ENCODE data around the gene KRT27. TPM values are rescaled to one million over a fixed set of nuclear protein-coding genes. Genes with fewer than 3 reads are reported as not detected.

Gene KRT27
- total and polyA plus RNA-seq, 10 of the 15 experiments (the other 5 are each of a cell fraction or from before 2014, with no cell fraction given), result not detected

DNA sequence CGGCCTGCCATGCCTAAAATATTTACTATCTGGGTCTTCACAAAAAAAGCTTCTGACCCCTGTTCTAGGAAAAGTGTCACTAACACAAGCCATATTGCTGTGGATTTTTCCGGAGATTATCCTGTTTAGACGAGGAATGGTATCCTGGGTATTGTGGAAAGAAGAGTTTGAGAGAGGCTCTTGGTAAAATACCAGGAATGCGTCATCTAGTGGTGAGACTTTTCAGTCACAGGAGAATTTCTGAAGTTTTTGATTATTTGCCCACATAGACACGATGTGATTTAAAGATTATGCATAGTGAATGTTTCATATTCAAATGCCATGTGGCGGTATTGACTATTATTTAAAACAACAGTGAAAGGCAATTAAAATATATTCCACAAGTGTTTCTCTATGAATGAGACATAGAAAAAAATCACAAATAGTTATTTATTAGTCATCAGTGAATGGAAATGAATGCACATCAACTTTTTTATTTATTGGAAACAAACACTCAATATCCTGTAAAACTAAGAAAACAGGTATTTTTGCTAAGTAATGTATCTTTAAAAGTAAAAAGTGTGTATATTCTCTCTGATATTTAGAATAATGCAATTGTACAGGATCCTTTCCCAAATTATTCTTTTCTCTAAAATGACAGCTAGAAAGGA is 9.6 kb upstream of the KRT27 start:
- Histone ChIP-seq H3K4me3 (no peak overlapping the region), H3K9ac (ENCODE audit: control insufficient read depth, insufficient read depth, low read length) (no peak overlapping the region), H3K27ac (ENCODE audit: control insufficient read depth, insufficient read depth) (no peak overlapping the region), H4K20me1 (ENCODE audit: control insufficient read depth, insufficient read depth) (no peaks in the 10 kb centered on the region), H3K4me2 (ENCODE audit: control insufficient read depth, insufficient read depth) (no peak overlapping the region), H3K9me3 (replicated peaks; ENCODE audit: control insufficient read depth, insufficient read depth, low read length) (no peaks in the 10 kb centered on the region), H3K27me3 (replicated peaks in 1 of 2; ENCODE audit: control insufficient read depth in 2 of 2, insufficient read depth in 2 of 2, low read length in 1 of 2) (peaks cover 2 to 7% of the 10 kb centered on the region in 2 experiments; a peak in 1 of 4 replicates), H3K79me2 (ENCODE audit: control insufficient read depth, insufficient read depth, low read length) (no peaks in the 10 kb centered on the region), H2AFZ (ENCODE audit: control insufficient read depth, low read depth, low read length) (no peak overlapping the region), H3K36me3 (ENCODE audit: control insufficient read depth in 2 of 2, insufficient read depth in 2 of 2, low read length in 1 of 2) (no peaks in the 10 kb centered on the region), H3K4me1 (ENCODE audit: control insufficient read depth, insufficient read depth, low read length) (no peaks in the 10 kb centered on the region)
- CTCF ChIA-PET, result interaction anchor here (0.8 to 4.3 kb wide), 18 partner anchors 9 to 176 kb away, joined by 3 to 43 read pairs (median 3); partner anchors contain the start of gene SMARCE1
- BruUV-seq (replicated peaks), result no TSS peak
- in situ Hi-C loops (cut with MboI) (no loop called here), intact Hi-C loops (cut with micrococcal nuclease; ENCODE audit: unreplicated experiment) (loop anchor here (2.0 to 10.0 kb wide), 2 partner anchors 171 to 247 kb away; no protein-coding TSS in a partner anchor)
- DNase-seq (ENCODE audit: low read depth, low spot score) (no peak), FAIRE-seq (no peak), ATAC-seq (peak; percentile 44; the same call in 1 of the 3 replicates)
- POLR2A ChIA-PET, result interaction anchor here (0.6 to 1.3 kb wide), 4 partner anchors 167 to 236 kb away, joined by 3 read pairs; no protein-coding TSS in a partner anchor
- SMC1A ChIA-PET (ENCODE audit: uncharacterized antibody, unreplicated experiment), result interaction anchor here (0.7 to 3.2 kb wide), 19 partner anchors 8 to 260 kb away, joined by 3 to 28 read pairs (median 4); no protein-coding TSS in a partner anchor
- 21% methylated on average over 6 of the region's 6 CpGs for WGBS (ENCODE audit: insufficient coverage, insufficient replicate concordance, low lambda C conversion rate, missing lambda C conversion rate)
- RAD21 ChIA-PET (ENCODE audit: unreplicated experiment), result interaction anchor here (0.8 to 3.7 kb wide), 9 partner anchors 10 to 177 kb away, joined by 3 to 18 read pairs (median 4); partner anchors contain the start of gene SMARCE1
- TF ChIP-seq CHD2 (IDR thresholded peaks at IDR 0.05; ENCODE audit: borderline replicate concordance, low read depth, low read length) (no peak), ZSCAN29 (IDR thresholded peaks at IDR 0.05) (peak; percentile 97), ZBED1 (IDR thresholded peaks at IDR 0.05; ENCODE audit: borderline replicate concordance) (no peak), SRF (IDR thresholded peaks at IDR 0.05; ENCODE audit: low read depth in 2 of 2, low read length in 2 of 2) (no peak), POU2F2 (IDR thresholded peaks at IDR 0.05; ENCODE audit: borderline replicate concordance, low read depth, low read length) (no peak), TCF3 (IDR thresholded peaks at IDR 0.05; ENCODE audit: borderline replicate concordance, insufficient read depth, low read depth, low read length) (no peak), MYC (IDR thresholded peaks at IDR 0.05; ENCODE audit: insufficient read depth, insufficient read length, insufficient replicate concordance, low read length, severe bottlenecking) (no peak), NR2F1 (conservative IDR thresholded peaks at IDR 0.05) (no peak), ETV6 (conservative IDR thresholded peaks at IDR 0.05 in 1 of 2, IDR thresholded peaks at IDR 0.05 in 1 of 2; ENCODE audit: borderline replicate concordance in 1 of 2, low read depth in 1 of 2) (no peak), SIN3A (IDR thresholded peaks at IDR 0.05; ENCODE audit: low read depth, low read length) (no peak), ASH2L (IDR thresholded peaks at IDR 0.05; ENCODE audit: borderline replicate concordance, low read depth) (no peak), RAD21 (IDR thresholded peaks at IDR 0.05; ENCODE audit: insufficient read depth, low read depth, low read length) (peak; percentile 52), TAF1 (IDR thresholded peaks at IDR 0.05; ENCODE audit: borderline replicate concordance, low read depth, low read length) (no peak)
- TF ChIP-seq, protein P1, sequence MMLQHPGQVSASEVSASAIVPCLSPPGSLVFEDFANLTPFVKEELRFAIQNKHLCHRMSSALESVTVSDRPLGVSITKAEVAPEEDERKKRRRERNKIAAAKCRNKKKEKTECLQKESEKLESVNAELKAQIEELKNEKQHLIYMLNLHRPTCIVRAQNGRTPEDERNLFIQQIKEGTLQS (IDR thresholded peaks at IDR 0.05; ENCODE audit: borderline replicate concordance, extremely low read depth, low read depth, low read length), result no peak
- TF ChIP-seq, protein P2, sequence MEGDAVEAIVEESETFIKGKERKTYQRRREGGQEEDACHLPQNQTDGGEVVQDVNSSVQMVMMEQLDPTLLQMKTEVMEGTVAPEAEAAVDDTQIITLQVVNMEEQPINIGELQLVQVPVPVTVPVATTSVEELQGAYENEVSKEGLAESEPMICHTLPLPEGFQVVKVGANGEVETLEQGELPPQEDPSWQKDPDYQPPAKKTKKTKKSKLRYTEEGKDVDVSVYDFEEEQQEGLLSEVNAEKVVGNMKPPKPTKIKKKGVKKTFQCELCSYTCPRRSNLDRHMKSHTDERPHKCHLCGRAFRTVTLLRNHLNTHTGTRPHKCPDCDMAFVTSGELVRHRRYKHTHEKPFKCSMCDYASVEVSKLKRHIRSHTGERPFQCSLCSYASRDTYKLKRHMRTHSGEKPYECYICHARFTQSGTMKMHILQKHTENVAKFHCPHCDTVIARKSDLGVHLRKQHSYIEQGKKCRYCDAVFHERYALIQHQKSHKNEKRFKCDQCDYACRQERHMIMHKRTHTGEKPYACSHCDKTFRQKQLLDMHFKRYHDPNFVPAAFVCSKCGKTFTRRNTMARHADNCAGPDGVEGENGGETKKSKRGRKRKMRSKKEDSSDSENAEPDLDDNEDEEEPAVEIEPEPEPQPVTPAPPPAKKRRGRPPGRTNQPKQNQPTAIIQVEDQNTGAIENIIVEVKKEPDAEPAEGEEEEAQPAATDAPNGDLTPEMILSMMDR (IDR thresholded peaks at IDR 0.05 in 2 of 3, conservative IDR thresholded peaks at IDR 0.05 in 1 of 3; ENCODE audit: control insufficient read depth in 2 of 3, extremely low read depth in 1 of 3, insufficient read depth in 1 of 3, low read depth in 3 of 3, low read length in 3 of 3), result peak; percentile 44 to 61 (median 59)
- TF ChIP-seq, protein P3, sequence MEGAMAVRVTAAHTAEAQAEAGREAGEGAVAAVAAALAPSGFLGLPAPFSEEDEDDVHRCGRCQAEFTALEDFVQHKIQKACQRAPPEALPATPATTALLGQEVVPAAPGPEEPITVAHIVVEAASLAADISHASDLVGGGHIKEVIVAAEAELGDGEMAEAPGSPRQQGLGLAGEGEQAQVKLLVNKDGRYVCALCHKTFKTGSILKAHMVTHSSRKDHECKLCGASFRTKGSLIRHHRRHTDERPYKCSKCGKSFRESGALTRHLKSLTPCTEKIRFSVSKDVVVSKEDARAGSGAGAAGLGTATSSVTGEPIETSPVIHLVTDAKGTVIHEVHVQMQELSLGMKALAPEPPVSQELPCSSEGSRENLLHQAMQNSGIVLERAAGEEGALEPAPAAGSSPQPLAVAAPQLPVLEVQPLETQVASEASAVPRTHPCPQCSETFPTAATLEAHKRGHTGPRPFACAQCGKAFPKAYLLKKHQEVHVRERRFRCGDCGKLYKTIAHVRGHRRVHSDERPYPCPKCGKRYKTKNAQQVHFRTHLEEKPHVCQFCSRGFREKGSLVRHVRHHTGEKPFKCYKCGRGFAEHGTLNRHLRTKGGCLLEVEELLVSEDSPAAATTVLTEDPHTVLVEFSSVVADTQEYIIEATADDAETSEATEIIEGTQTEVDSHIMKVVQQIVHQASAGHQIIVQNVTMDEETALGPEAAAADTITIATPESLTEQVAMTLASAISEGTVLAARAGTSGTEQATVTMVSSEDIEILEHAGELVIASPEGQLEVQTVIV (IDR thresholded peaks at IDR 0.05; ENCODE audit: borderline replicate concordance, partially characterized antibody), result no peak
- TF ChIP-seq, protein P4, sequence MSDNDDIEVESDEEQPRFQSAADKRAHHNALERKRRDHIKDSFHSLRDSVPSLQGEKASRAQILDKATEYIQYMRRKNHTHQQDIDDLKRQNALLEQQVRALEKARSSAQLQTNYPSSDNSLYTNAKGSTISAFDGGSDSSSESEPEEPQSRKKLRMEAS (IDR thresholded peaks at IDR 0.05; ENCODE audit: low read depth, low read length), result no peak

Data from GM12878 (cell line).